Kidney epithelial cell (primary cell): ENCODE results near the gene SGMS1. TPM values are rescaled to one million over a fixed set of nuclear protein-coding genes. Genes with fewer than 3 reads are reported as not detected.
"Not testable (repeated sequence)": the region's sequence is repeated elsewhere in the genome, so short reads cannot be mapped to it uniquely, and the experiment has no call there.

Source experiments
- DNase-seq: peaks from one replicate; pipeline ENCODE4 v3.0.0-alpha.2; 2010; ENCODE audit warnings: low read depth
- H3K27me3 ChIP-seq: 2 replicates; pipeline ENCODE4 v1.6.0; 2011; ENCODE audit warnings: low read length; ENCODE audit not compliant: control insufficient read depth, insufficient read depth
- H3K36me3 ChIP-seq: 2 replicates; pipeline ENCODE4 v1.5.1; 2011; ENCODE audit warnings: low read length; ENCODE audit not compliant: control insufficient read depth, insufficient read depth
- H3K4me3 ChIP-seq: 2 replicates; pipeline ENCODE4 v1.5.1; 2011; ENCODE audit warnings: low read depth, mild to moderate bottlenecking, control low read depth, low read length
- total RNA-seq: library from RNA; depleted of rRNA; stranded (reverse); fragments of >200 nt; gene quantifications from 2 replicates; pipeline ENCODE4 v1.2.3, GENCODE V29; 2015
- TF ChIP-seq, protein P1 (sequence below): IDR thresholded peaks from 2 replicates; pipeline ENCODE4 v1.5.1; 2011; ENCODE audit warnings: mild to moderate bottlenecking, moderate library complexity, low read length, control low read depth, inconsistent platforms; ENCODE audit not compliant: insufficient read depth, poor library complexity, severe bottlenecking

The SGMS1 gene
- total RNA-seq, 1 donor from 2014 or later = 27.0 TPM

DNA sequence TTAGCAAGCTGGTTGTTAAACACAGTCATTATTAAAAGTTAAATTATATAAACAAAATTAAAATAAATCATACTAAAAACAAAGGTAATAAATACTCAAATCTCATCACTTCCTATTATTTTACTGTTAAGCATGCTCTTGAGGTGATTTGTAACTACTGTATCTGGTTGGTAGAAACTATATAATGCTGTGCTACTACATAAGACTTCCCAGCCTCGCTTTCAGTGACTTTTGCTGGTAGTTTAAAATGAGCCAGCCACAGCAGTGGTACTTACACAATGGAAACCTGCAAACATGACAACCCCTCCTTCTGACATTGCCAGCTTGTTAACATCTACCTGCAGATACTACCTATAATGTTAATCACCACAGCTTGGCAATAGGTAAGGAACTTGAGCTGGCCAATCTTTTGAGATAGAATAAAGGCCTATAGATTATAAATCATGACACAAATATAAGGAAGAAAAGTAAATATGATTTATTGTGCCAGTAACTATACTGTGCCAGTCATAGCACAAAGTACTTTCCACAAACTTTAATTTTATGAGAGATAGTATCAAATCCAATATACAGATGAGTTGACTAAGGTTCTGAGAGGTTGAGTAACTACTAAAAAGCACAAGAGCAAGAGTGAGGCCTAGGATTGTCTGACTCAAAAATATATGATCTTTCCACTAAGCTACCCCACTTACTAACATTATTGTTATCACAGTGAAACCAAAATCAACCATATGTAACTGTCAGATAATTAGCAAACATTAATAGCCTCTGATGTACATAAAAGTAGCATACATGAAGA, 191.3 kb downstream of the SGMS1 start:
- H3K36me3 ChIP-seq = no peaks in the 10 kb centered on the region
- TF ChIP-seq, protein P1, sequence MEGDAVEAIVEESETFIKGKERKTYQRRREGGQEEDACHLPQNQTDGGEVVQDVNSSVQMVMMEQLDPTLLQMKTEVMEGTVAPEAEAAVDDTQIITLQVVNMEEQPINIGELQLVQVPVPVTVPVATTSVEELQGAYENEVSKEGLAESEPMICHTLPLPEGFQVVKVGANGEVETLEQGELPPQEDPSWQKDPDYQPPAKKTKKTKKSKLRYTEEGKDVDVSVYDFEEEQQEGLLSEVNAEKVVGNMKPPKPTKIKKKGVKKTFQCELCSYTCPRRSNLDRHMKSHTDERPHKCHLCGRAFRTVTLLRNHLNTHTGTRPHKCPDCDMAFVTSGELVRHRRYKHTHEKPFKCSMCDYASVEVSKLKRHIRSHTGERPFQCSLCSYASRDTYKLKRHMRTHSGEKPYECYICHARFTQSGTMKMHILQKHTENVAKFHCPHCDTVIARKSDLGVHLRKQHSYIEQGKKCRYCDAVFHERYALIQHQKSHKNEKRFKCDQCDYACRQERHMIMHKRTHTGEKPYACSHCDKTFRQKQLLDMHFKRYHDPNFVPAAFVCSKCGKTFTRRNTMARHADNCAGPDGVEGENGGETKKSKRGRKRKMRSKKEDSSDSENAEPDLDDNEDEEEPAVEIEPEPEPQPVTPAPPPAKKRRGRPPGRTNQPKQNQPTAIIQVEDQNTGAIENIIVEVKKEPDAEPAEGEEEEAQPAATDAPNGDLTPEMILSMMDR = no peak
- no peaks in the 10 kb centered on the region for H3K27me3 ChIP-seq
- DNase-seq = no peak
- H3K4me3 ChIP-seq = no peak overlapping the region

DNA sequence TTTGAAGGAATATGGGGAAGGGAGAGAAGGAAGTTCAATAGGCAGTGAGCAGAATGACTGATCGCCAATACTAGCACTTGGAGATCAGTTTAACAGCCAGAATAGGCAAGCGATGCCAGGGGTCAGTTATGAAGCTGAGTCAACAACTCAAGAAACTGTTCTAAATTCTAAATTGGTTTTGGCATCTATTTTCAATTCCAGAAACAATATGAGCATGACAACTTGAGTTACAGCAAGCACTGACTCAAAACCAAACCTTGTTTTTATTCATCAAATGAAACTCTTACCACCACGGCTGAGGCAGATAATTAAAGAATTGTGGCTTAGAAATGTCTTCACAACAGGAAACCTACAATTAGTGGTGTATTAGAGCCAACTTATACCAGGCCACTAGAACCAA, 192.0 kb downstream of the SGMS1 start:
- H3K36me3 ChIP-seq = no peaks in the 10 kb centered on the region
- TF ChIP-seq, protein P1 = no peak
- DNase-seq = no peak
- H3K27me3 ChIP-seq = no peaks in the 10 kb centered on the region
- no peak overlapping the region for H3K4me3 ChIP-seq

DNA sequence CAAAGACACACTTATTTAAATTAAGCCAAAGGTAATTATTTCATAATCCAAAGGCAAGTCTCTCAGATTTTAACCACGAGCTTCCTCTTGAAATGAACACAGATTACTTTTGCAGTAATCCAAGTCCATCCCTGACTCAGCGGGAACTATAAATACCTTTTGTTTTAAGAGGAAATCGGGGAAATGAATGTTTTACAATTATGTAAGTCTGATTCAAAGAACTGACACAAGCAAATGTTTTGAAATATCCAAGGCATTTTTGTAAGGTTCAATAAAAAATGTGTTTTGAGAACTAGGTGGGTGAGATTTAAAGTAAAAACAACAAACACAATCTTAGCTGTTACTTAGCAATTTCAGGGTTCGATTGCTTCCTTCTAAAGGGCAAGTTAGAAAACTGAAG, 192.6 kb downstream of the SGMS1 start:
- TF ChIP-seq, protein P1 = no peak
- no peak overlapping the region for H3K4me3 ChIP-seq
- DNase-seq = no peak

DNA sequence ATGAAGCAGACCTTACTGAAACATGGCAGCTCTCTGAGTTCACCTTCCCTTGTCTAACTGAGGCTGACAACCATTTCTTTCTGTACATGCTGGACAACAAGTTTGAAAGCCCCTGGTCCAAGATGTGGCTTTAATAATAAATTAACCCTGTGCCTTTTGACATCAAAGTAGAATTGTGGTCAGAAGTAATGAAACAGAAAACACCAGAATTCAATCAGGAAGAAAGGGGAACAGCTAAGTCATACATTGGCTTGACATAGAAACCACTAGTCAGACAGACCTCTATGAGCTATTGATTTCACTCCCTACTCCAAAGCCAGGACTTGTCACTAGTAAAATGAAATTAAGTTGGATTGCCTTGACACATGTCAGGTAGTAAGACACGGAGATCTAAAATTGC, 197.3 kb downstream of the SGMS1 start:
- Histone ChIP-seq H3K4me3 (no peak overlapping the region), H3K27me3 (no peaks in the 10 kb centered on the region), H3K36me3 (no peaks in the 10 kb centered on the region)
- no peak for DNase-seq
- TF ChIP-seq, protein P1 = no peak

More for the DNA sequence above, 192.6 kb downstream of the SGMS1 start:
- no peaks in the 10 kb centered on the region for H3K27me3 ChIP-seq
- H3K36me3 ChIP-seq = no peaks in the 10 kb centered on the region

DNA sequence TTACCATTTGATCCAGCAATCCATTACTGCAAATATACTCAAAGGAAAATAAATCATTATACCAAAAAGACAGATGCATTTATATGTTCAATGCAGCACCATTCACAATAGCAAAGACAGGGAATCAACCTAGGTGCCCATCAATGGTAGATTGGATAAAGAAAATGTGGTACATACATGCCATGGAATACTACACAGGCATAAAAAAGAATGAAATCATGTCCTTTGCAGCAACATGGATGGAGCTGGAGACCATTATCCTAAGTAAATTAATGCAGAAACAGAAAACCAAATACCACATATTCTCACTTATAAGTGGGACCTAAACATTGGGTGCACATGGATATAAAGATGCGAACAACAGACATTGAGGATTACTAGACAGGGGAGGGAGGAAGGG, 198.5 kb downstream of the SGMS1 start:
- H3K36me3 ChIP-seq, H3K4me3 ChIP-seq, H3K27me3 ChIP-seq, DNase-seq: not testable (repeated sequence)

DNA sequence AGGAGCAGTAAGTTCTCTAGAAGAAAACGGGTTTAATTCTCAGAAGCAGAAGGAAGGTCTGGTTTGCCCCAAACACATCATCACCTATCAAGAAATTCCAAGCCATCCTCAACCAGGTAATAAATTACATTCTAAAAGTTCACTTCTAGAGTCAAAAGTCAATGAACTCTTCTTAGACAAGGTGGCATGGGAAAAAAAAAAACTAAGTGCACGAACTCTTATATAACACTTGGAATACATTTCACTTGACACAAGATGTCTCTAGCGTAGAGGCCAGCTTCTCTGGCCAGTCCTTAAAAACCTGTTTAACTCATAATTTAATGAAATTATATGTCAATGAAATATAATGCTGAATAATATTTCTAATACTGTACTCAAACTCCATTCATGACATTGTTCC, 200.3 kb downstream of the SGMS1 start:
- no peak overlapping the region for H3K4me3 ChIP-seq
- no peaks in the 10 kb centered on the region for H3K36me3 ChIP-seq
- DNase-seq = no peak
- TF ChIP-seq, protein P1 = no peak
- no peaks in the 10 kb centered on the region for H3K27me3 ChIP-seq
